Endothelial cell of umbilical vein (primary cell): ENCODE data around the gene LRRC27. TPM values are rescaled to one million over a fixed set of nuclear protein-coding genes. Genes with fewer than 3 reads are reported as not detected.

Source experiments
- Bru-seq: library from RNA; stranded (reverse); fragments of 400-500 nt; gene quantifications from one replicate; lab custom pipeline; 2021; lab: Mats Ljungman, UMichigan
- BruChase-seq, 2 experiments: library from RNA; stranded (reverse); fragments of 400-500 nt; gene quantifications; one replicate each; lab custom pipeline; 2021; lab: Mats Ljungman, UMichigan
- BruUV-seq: library from RNA; stranded (reverse); fragments of 400-500 nt; replicated peaks from 2 replicates; lab custom pipeline; 2021; lab: Mats Ljungman, UMichigan
- CTCF ChIA-PET: fragments of 300-600, 350-600 bp; sonication (Branson Sonifier 250); formaldehyde crosslinking; loops from one replicate; lab custom pipeline; 2021; ENCODE audit warnings: antibody characterized with exemption, inconsistent platforms; lab: Charles Lee
- POLR2A ChIA-PET: fragments of 300-600, 350-600 bp; sonication (Branson Sonifier 250); formaldehyde crosslinking; loops from one replicate; lab custom pipeline; 2021; ENCODE audit warnings: antibody characterized with exemption, inconsistent platforms; lab: Charles Lee
- DNase-seq: peaks from one replicate; pipeline ENCODE4 v3.0.0-alpha.2; 2011; ENCODE audit warnings: low read depth, low spot score
- FAIRE-seq: peaks from 2 replicates; lab custom pipeline; 2011; peaks lifted over from hg19 to GRCh38; lab: Jason Lieb, UNC
- H2AFZ ChIP-seq: 2 replicates; pipeline ENCODE4 v1.6.0; 2012; ENCODE audit warnings: low read depth, low read length, control low read depth, inconsistent platforms
- H3K27ac ChIP-seq: 2 replicates; pipeline ENCODE4 v1.5.1; 2011; ENCODE audit warnings: low read depth, mild to moderate bottlenecking, control low read depth, low read length, moderate library complexity; ENCODE audit not compliant: insufficient read depth
- H3K27me3 ChIP-seq, 2 experiments: 2 replicates each; pipeline versions ENCODE4 v1.6.0 to v1.6.1; 2011; ENCODE audit warnings: low read length in 2 of 2, mixed read lengths in 1 of 2; ENCODE audit not compliant: control insufficient read depth in 2 of 2, insufficient read depth in 2 of 2
- H3K36me3 ChIP-seq, 2 experiments: 2 replicates in 1 of 2; 3 replicates in 1 of 2; pipeline ENCODE4 v1.5.1; 2011; ENCODE audit warnings: low read length in 2 of 2, mild to moderate bottlenecking in 1 of 2, moderate library complexity in 1 of 2; ENCODE audit not compliant: control insufficient read depth in 2 of 2, insufficient read depth in 2 of 2; ENCODE audit errors: extremely low read depth in 1 of 2
- H3K4me1 ChIP-seq: 3 replicates; pipeline ENCODE4 v1.5.1; 2011; ENCODE audit warnings: mild to moderate bottlenecking, low read length; ENCODE audit not compliant: control insufficient read depth, insufficient read depth; ENCODE audit errors: extremely low read depth
- H3K4me2 ChIP-seq: 2 replicates; pipeline ENCODE4 v1.6.1; 2011; ENCODE audit warnings: low read length, control low read depth, mixed read lengths; ENCODE audit not compliant: insufficient read depth
- H3K4me3 ChIP-seq, 3 experiments: fragments of 200-600 bp in 1 of 3; sonication (generic), shearing (Covaris generic) in 1 of 3; replicated peaks in 1 of 3; 2 replicates each; pipeline ENCODE4 v1.5.1; 2011 to 2016; ENCODE audit warnings: control low read depth in 3 of 3, low read length in 3 of 3, mild to moderate bottlenecking in 2 of 3, inconsistent platforms in 1 of 3, low read depth in 1 of 3, moderate library complexity in 1 of 3; ENCODE audit not compliant: insufficient read depth in 1 of 3
- H3K79me2 ChIP-seq: 2 replicates; pipeline ENCODE4 v1.6.0; 2012; ENCODE audit warnings: low read length, inconsistent platforms; ENCODE audit not compliant: control insufficient read depth, insufficient read depth
- H3K9ac ChIP-seq: replicated peaks from 2 replicates; pipeline ENCODE3; 2011; ENCODE audit warnings: low read length, control low read depth; ENCODE audit not compliant: insufficient read depth; ENCODE audit errors: extremely low read depth
- H3K9me1 ChIP-seq: replicated peaks from 3 replicates; pipeline ENCODE4 v1.6.0; 2011; ENCODE audit warnings: mild to moderate bottlenecking, low read length; ENCODE audit not compliant: control insufficient read depth, insufficient read depth; ENCODE audit errors: extremely low read depth
- H3K9me3 ChIP-seq: replicated peaks from 2 replicates; pipeline ENCODE4 v1.5.1; 2012; ENCODE audit warnings: low read length, inconsistent platforms; ENCODE audit not compliant: control insufficient read depth, insufficient read depth
- H4K20me1 ChIP-seq: replicated peaks from 2 replicates; pipeline ENCODE3; 2011; ENCODE audit warnings: mild to moderate bottlenecking, low read length; ENCODE audit not compliant: control insufficient read depth, insufficient read depth; ENCODE audit errors: extremely low read depth
- FOS ChIP-seq: IDR thresholded peaks from 2 replicates; pipeline ENCODE4 v1.6.1; 2011; ENCODE audit warnings: mild to moderate bottlenecking, low read length, moderate library complexity, borderline replicate concordance; ENCODE audit not compliant: insufficient read depth
- JUN ChIP-seq: IDR thresholded peaks from 2 replicates; pipeline ENCODE4 v1.6.1; 2011; ENCODE audit warnings: borderline replicate concordance, low read depth; ENCODE audit not compliant: insufficient read length, insufficient read depth
- MYC ChIP-seq: IDR thresholded peaks from one replicate; pipeline ENCODE4 v1.6.1; 2011; ENCODE audit warnings: mild to moderate bottlenecking, low read depth, low read length
- POLR2A ChIP-seq: IDR thresholded peaks from 2 replicates; pipeline ENCODE4 v1.6.1; 2012; ENCODE audit warnings: low read depth, mild to moderate bottlenecking, control low read depth, low read length
- POLR2AphosphoS5 ChIP-seq: IDR thresholded peaks from 2 replicates; pipeline ENCODE4 v1.6.1; 2012; ENCODE audit warnings: low read depth, mild to moderate bottlenecking, control low read depth, low read length, moderate library complexity; ENCODE audit not compliant: insufficient read depth
- dilution Hi-C: fragments of 300-500 bp; cut with MboI; formaldehyde crosslinking; loops from one replicate; pipeline ENCODE4 v1.15.0; 2019; ENCODE audit warnings: low sequenced_read_pairs; ENCODE audit not compliant: extremely low pct_ligation_motif_present
- intact Hi-C: fragments of 100-400 bp; cut with micrococcal nuclease; formaldehyde crosslinking; loops from one replicate; pipeline ENCODE4 v1.10.0; 2022
- long read RNA-seq: library from polyadenylated mRNA; stranded (forward); transcript quantifications from one replicate; pipeline ENCODE4 v2.0.0, GENCODE V29; 2021
- polyA minus RNA-seq, 3 experiments: library from RNA; depleted of rRNA, polyadenylated mRNA; stranded (reverse); fragments of >200 nt; gene quantifications; 1 replicate in 1 of 3; 2 replicates in 2 of 3; pipeline ENCODE4 v1.2.3, GENCODE V29; 2011
- polyA plus RNA-seq, 4 experiments: library from polyadenylated mRNA; depleted of rRNA in 3 of 4; stranded (reverse) in 3 of 4; unstranded in 1 of 4; fragments of >200 nt; gene quantifications; 2 replicates each; pipeline versions ENCODE4 v1.2.1 to v1.2.3, GENCODE V29; 2011 to 2012; ENCODE audit warnings: missing spikeins in 1 of 4
- total RNA-seq: library from RNA; stranded (reverse); gene quantifications from 2 replicates; pipeline ENCODE4 v1.2.3, GENCODE V29; 2021
- TF ChIP-seq, protein P1 (sequence below): IDR thresholded peaks from 2 replicates; pipeline ENCODE4 v1.6.1; 2011; ENCODE audit not compliant: insufficient read depth, insufficient read length

The LRRC27 gene
- total RNA-seq (7.8 and 13.6 TPM in 2 replicates), polyA plus RNA-seq (7.6 and 8.3 TPM in 2 replicates), polyA minus RNA-seq (6.5 and 7.2 TPM in 2 replicates), Bru-seq, nascent RNA (percentile 45 among the genes with signal in this experiment), BruChase-seq, experiment 1, labeled RNA remaining after a 6-hour chase (percentile 44 among the genes with signal in this experiment), BruChase-seq, experiment 2, labeled RNA remaining after a 2-hour chase (percentile 47 among the genes with signal in this experiment)
- 5.3 and 5.8 TPM in 2 replicates for polyA plus RNA-seq (2011; cell fraction: cytosol; rRNA removed)
- polyA plus RNA-seq (2011; cell fraction: nucleus; rRNA removed), result 34.1 and 43.3 TPM in 2 replicates
- 8.0 and 8.5 TPM in 2 replicates for polyA plus RNA-seq (2012)
- 3.3 TPM for polyA minus RNA-seq (2011; cell fraction: cytosol; rRNA and poly(A)+ RNA removed)
- polyA minus RNA-seq (2011; cell fraction: nucleus; rRNA and poly(A)+ RNA removed), result 6.8 and 8.8 TPM in 2 replicates
- long read RNA-seq, full-length matches to known transcripts, result 6 of 14 reads
- long read RNA-seq, partial matches to known transcripts, result 0 of 14 reads
- long read RNA-seq, other reads (novel, unspliced or antisense), result 8 of 14 reads

DNA sequence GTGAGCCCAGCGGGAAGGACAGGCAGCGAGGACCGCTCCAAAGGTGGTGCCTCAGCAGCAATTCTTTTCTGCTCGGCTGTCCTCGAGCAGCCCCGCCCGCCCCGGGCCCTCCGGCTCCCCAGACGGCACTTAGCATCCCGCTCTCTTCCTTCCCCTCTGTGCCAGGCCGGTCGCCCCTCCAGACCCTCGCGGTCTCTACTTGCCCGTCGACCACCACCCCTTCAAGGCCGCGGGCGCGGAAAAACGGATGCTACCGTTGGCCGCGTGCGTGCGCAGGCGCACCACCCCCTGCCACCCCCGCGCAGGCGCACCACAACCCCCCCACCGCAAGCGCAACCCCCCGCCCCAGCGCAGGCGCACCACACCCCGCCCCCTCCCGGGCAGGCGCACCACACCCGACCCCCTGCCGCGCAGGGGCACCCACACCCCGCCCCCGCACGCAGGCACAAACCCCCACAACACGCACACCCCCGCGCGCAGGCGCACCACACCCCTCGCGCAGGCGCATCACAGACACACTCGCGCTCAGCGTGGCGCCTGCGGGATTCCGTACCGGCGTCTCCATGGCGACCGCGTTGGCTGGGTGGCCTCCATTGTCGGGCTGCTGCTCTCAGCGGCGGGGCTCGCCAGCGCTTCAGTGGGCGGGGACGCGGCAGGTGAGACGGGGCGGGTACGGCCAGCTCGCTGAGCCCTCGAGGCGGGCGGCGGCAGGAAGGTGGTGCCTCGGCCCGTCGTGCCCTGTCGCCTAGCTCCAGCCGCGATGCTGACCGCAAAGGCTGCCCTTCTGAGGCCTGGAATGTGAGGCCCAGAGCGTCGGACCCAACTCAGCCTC lies at the start of gene LRRC27:
Gene LRRC27, plus strand, starts transcription at position 593 of the 832 bp plus-strand sequence. CDS start 1,332 bp downstream, outside the sequence.
- ChIA-PET CTCF (interaction anchor here (0.6 kb wide), 1 partner anchor 116 kb away, joined by 3 read pairs; no protein-coding TSS in a partner anchor), POLR2A (no interaction called here)
- dilution Hi-C loops (no loop called here), intact Hi-C loops (loop anchor here (1.0 kb wide), 2 partner anchors 24 to 205 kb away; partner anchors contain the start of gene INPP5A)
- no peaks in the 10 kb centered on the region for H3K27me3 ChIP-seq
- BruUV-seq, result no TSS peak
- peak within 1 kb of the TSS; percentile 95 for H2AFZ ChIP-seq
- TF ChIP-seq POLR2AphosphoS5 (peak; percentile 71), POLR2A (peak; percentile 80), FOS (no peak), MYC (peak; percentile 74), JUN (no peak)
- TF ChIP-seq, protein P1, sequence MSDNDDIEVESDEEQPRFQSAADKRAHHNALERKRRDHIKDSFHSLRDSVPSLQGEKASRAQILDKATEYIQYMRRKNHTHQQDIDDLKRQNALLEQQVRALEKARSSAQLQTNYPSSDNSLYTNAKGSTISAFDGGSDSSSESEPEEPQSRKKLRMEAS, result peak; percentile 47
- peak; percentile 98 for DNase-seq
- H3K4me3 ChIP-seq, result peak within 1 kb of the TSS; percentile 54 to 73 (median 71)
- H3K4me1 ChIP-seq, result peaks cover 28% of the 10 kb centered on the region
- peaks cover 39% of the 10 kb centered on the region for H3K79me2 ChIP-seq
- H3K4me2 ChIP-seq, result peak within 1 kb of the TSS; percentile 91
- peak within 1 kb of the TSS; percentile 14 for H3K27ac ChIP-seq
- H3K36me3 ChIP-seq, result no peaks in the 10 kb centered on the region
- H3K9ac ChIP-seq, result peak within 1 kb of the TSS; percentile 52
- H4K20me1 ChIP-seq, result no peaks in the 10 kb centered on the region
- peak; percentile 93 for FAIRE-seq
- H3K9me1 ChIP-seq, result no peaks in the 10 kb centered on the region
- H3K9me3 ChIP-seq, result no peaks in the 10 kb centered on the region
